Prostate gland (tissue), 2 donors: ENCODE results near the gene HS3ST3B1. TPM values are rescaled to one million over a fixed set of nuclear protein-coding genes. Genes with fewer than 3 reads are reported as not detected.

Source experiments
- DNase-seq: peaks from one replicate; pipeline ENCODE4 v3.0.0-alpha.2; 2019; ENCODE audit warnings: low spot score
- H3K27ac ChIP-seq, 2 donors: fragments of 200-600 bp; sonication (generic); 2 replicates each; pipeline ENCODE4 v1.5.1; 2017 to 2019
- H3K27me3 ChIP-seq: fragments of 200-600 bp; sonication (generic); replicated peaks from 2 replicates; pipeline ENCODE4 v1.5.1; 2019; ENCODE audit not compliant: insufficient read depth
- H3K36me3 ChIP-seq, 2 donors: fragments of 200-600 bp; sonication (generic); 1 replicate in 1 of 2; 2 replicates in 1 of 2; pipeline versions ENCODE4 v1.5.1 to v1.8.1; 2017 to 2019
- H3K4me1 ChIP-seq: fragments of 200-600 bp; sonication (generic); replicated peaks from 2 replicates; pipeline ENCODE4 v1.5.1; 2019
- H3K4me3 ChIP-seq, 2 donors: fragments of 200-600 bp; sonication (generic); 2 replicates each; pipeline ENCODE4 v1.5.1; 2017 to 2019
- H3K9me3 ChIP-seq: fragments of 200-600 bp; sonication (generic); 2 replicates; pipeline ENCODE4 v1.5.1; 2017
- CTCF ChIP-seq, 4 experiments: fragments of 200-600 bp in 2 of 4; fragments of 450-650 bp in 2 of 4; sonication (generic) in 2 of 4; IDR thresholded peaks; 1 replicate in 3 of 4; 2 replicates in 1 of 4; pipeline ENCODE4 v1.5.1; 2016 to 2019; ENCODE audit warnings: antibody characterized with exemption in 4 of 4, mild to moderate bottlenecking in 2 of 4, moderate library complexity in 2 of 4
- POLR2A ChIP-seq: fragments of 450-650 bp; IDR thresholded peaks from one replicate; pipeline ENCODE4 v1.6.1; 2016; ENCODE audit warnings: antibody characterized with exemption, mild to moderate bottlenecking
- POLR2AphosphoS5 ChIP-seq: sonication (generic); formaldehyde crosslinking; IDR thresholded peaks from one replicate; pipeline ENCODE4 v1.6.1; 2017; ENCODE audit warnings: antibody characterized with exemption
- WGBS: methylation state at CpG from one replicate; pipeline ENCODE4 v1.1.5; 2018; 5-methylcytosine and 5-hydroxymethylcytosine counted together
- intact Hi-C: fragments of 100-400 bp; cut with DNase I; formaldehyde crosslinking; loops from one replicate; pipeline ENCODE4 v1.14.2; 2022
- total RNA-seq, 2 donors: library from RNA; depleted of rRNA; stranded (reverse); fragments of >200 nt; gene quantifications; one replicate each; pipeline ENCODE4 v1.1.0, GENCODE V29; 2016

Gene HS3ST3B1
- total RNA-seq, 2 donors from 2014 or later: 2.8 to 4.1 TPM

GRCh38 chr17:14276535-14277250 is 24.2 kb upstream of the HS3ST3B1 start:
- intact Hi-C loops: no loop called here
- Histone ChIP-seq H3K27me3 (no peaks in the 10 kb centered on the region), H3K36me3 (no peaks in the 10 kb centered on the region), H3K27ac (no peak overlapping the region), H3K9me3 (no peaks in the 10 kb centered on the region), H3K4me1 (no peaks in the 10 kb centered on the region), H3K4me3 (no peak overlapping the region)
- no peak for DNase-seq
- TF ChIP-seq POLR2A (no peak), CTCF (IDR thresholded peaks at IDR 0.05) (no peak), POLR2AphosphoS5 (no peak)
- WGBS: 80% methylated on average over 2 of the region's 2 CpGs

GRCh38 chr17:14281530-14281929 is 19.4 kb upstream of the HS3ST3B1 start:
- 96% methylated on average over 3 of the region's 3 CpGs for WGBS
- H3K36me3 ChIP-seq: no peaks in the 10 kb centered on the region
- intact Hi-C loops: no loop called here
- no peak for DNase-seq
- H3K4me1 ChIP-seq: no peaks in the 10 kb centered on the region
- H3K9me3 ChIP-seq: no peaks in the 10 kb centered on the region
- H3K4me3 ChIP-seq: no peak overlapping the region
- no peak for TF ChIP-seq POLR2AphosphoS5
- no peak for TF ChIP-seq CTCF (IDR thresholded peaks at IDR 0.05)
- no peak for TF ChIP-seq POLR2A
- H3K27me3 ChIP-seq: no peaks in the 10 kb centered on the region
- H3K27ac ChIP-seq: no peak overlapping the region

- Histone ChIP-seq H3K27me3 (no peaks in the 10 kb centered on the region), H3K36me3 (no peaks in the 10 kb centered on the region), H3K4me3 (no peak overlapping the region), H3K9me3 (no peaks in the 10 kb centered on the region), H3K4me1 (no peaks in the 10 kb centered on the region), H3K27ac (no peak overlapping the region)
- no peak for DNase-seq
- WGBS: 77% methylated on average over 2 of the region's 2 CpGs
- no peak for TF ChIP-seq POLR2AphosphoS5
- TF ChIP-seq POLR2A: no peak
- no peak for TF ChIP-seq CTCF (IDR thresholded peaks at IDR 0.05)
- intact Hi-C loops: no loop called here
Measured at GRCh38 chr17:14282726-14283125, 18.2 kb upstream of the HS3ST3B1 start.

- Histone ChIP-seq H3K27ac (no peak overlapping the region), H3K4me3 (no peak overlapping the region), H3K4me1 (no peaks in the 10 kb centered on the region), H3K36me3 (no peaks in the 10 kb centered on the region), H3K27me3 (no peaks in the 10 kb centered on the region), H3K9me3 (no peaks in the 10 kb centered on the region)
- 71% methylated on average over 2 of the region's 2 CpGs for WGBS
- intact Hi-C loops: no loop called here
- DNase-seq: no peak
- TF ChIP-seq POLR2AphosphoS5: no peak
- TF ChIP-seq POLR2A: no peak
- TF ChIP-seq CTCF (IDR thresholded peaks at IDR 0.05): no peak
Measured at GRCh38 chr17:14289162-14289561, 11.7 kb upstream of the HS3ST3B1 start.

- TF ChIP-seq POLR2A: no peak
- no peak for TF ChIP-seq POLR2AphosphoS5
- no peak for TF ChIP-seq CTCF (IDR thresholded peaks at IDR 0.05)
- no peaks in the 10 kb centered on the region for H3K4me1 ChIP-seq
- H3K4me3 ChIP-seq: no peak overlapping the region
- no peaks in the 10 kb centered on the region for H3K36me3 ChIP-seq
- no peak overlapping the region for H3K27ac ChIP-seq
- no peak for DNase-seq
- H3K27me3 ChIP-seq: peaks cover 21% of the 10 kb centered on the region
- WGBS: 43% methylated on average over 20 of the region's 20 CpGs
- intact Hi-C loops: no loop called here
- no peaks in the 10 kb centered on the region for H3K9me3 ChIP-seq
Measured at GRCh38 chr17:14294876-14295275, 6.0 kb upstream of the HS3ST3B1 start.
